Suprapubic skin (tissue), 4 donors: ENCODE data around the gene DYRK1B. TPM values are rescaled to one million over a fixed set of nuclear protein-coding genes. Genes with fewer than 3 reads are reported as not detected.

Experiments used
- DNase-seq, 2 donors: peaks; one replicate each; pipeline ENCODE4 v3.0.0-alpha.2; 2019; ENCODE audit warnings: low spot score in 2 of 2
- H3K27ac ChIP-seq: fragments of 200-600 bp; sonication (generic); one replicate; pipeline ENCODE4 v1.5.1; 2019
- H3K27me3 ChIP-seq: fragments of 200-600 bp; sonication (generic); one replicate; pipeline ENCODE4 v1.5.1; 2019
- H3K36me3 ChIP-seq: fragments of 200-600 bp; sonication (generic); one replicate; pipeline ENCODE4 v1.5.1; 2019
- H3K4me1 ChIP-seq: fragments of 200-600 bp; sonication (generic); one replicate; pipeline ENCODE4 v1.5.1; 2019
- H3K4me3 ChIP-seq: fragments of 200-600 bp; sonication (generic); one replicate; pipeline ENCODE4 v1.5.1; 2019; ENCODE audit warnings: mild to moderate bottlenecking
- H3K9me3 ChIP-seq: fragments of 200-600 bp; sonication (generic); one replicate; pipeline ENCODE4 v1.5.1; 2019
- CTCF ChIP-seq, 2 donors: fragments of 200-600 bp in 1 of 2; fragments of 450-650 bp in 1 of 2; sonication (generic) in 1 of 2; IDR thresholded peaks; one replicate each; pipeline ENCODE4 v1.5.1; 2016 to 2019; ENCODE audit warnings: antibody characterized with exemption in 2 of 2, mild to moderate bottlenecking in 1 of 2, moderate library complexity in 1 of 2
- EP300 ChIP-seq: sonication (generic); formaldehyde crosslinking; IDR thresholded peaks from one replicate; pipeline ENCODE4 v1.6.1; 2017; ENCODE audit warnings: antibody characterized with exemption
- POLR2A ChIP-seq, 2 donors: fragments of 450-650 bp; IDR thresholded peaks; one replicate each; pipeline ENCODE4 v1.6.1; 2017; ENCODE audit warnings: antibody characterized with exemption in 2 of 2, mild to moderate bottlenecking in 2 of 2, moderate library complexity in 2 of 2
- POLR2AphosphoS5 ChIP-seq, 3 donors: sonication (generic); formaldehyde crosslinking; IDR thresholded peaks; one replicate each; pipeline ENCODE4 v1.6.1; 2017; ENCODE audit warnings: antibody characterized with exemption in 3 of 3
- WGBS: methylation state at CpG from one replicate; pipeline ENCODE4 v1.1.5; 2018; 5-methylcytosine and 5-hydroxymethylcytosine counted together
- total RNA-seq, 4 donors: library from RNA; depleted of rRNA; stranded (reverse); fragments of >200 nt; gene quantifications; one replicate each; pipeline ENCODE4 v1.1.0, GENCODE V29; 2016

The DYRK1B gene
- total RNA-seq, 4 donors from 2014 or later = 17.9 to 31.7 (median 24.2) TPM

- H3K4me1 ChIP-seq = peaks cover 30% of the 10 kb centered on the region
- no peak for TF ChIP-seq CTCF (IDR thresholded peaks at IDR 0.05)
- no peak for TF ChIP-seq POLR2A (IDR thresholded peaks at IDR 0.05)
- TF ChIP-seq POLR2AphosphoS5 (IDR thresholded peaks at IDR 0.05) = no peak
- no peak for TF ChIP-seq EP300
- H3K27ac ChIP-seq = no peak overlapping the region
- H3K36me3 ChIP-seq = peaks cover 54% of the 10 kb centered on the region
- WGBS = 78% methylated on average over 4 of the region's 4 CpGs
- no peaks in the 10 kb centered on the region for H3K27me3 ChIP-seq
- H3K4me3 ChIP-seq = no peak overlapping the region
- DNase-seq = no peak
- H3K9me3 ChIP-seq = no peaks in the 10 kb centered on the region
Observed at GRCh38 chr19:39838569-39838968, 4.6 kb upstream of the DYRK1B start.

- H3K4me1 ChIP-seq = peaks cover 31% of the 10 kb centered on the region
- 94% methylated on average over 3 of the region's 3 CpGs for WGBS
- no peaks in the 10 kb centered on the region for H3K9me3 ChIP-seq
- H3K27me3 ChIP-seq = no peaks in the 10 kb centered on the region
- DNase-seq = no peak
- TF ChIP-seq POLR2AphosphoS5 (IDR thresholded peaks at IDR 0.05) (no peak), CTCF (IDR thresholded peaks at IDR 0.05) (no peak), POLR2A (IDR thresholded peaks at IDR 0.05) (no peak), EP300 (no peak)
- no peak overlapping the region for H3K4me3 ChIP-seq
- H3K27ac ChIP-seq = no peak overlapping the region
- peaks cover 54% of the 10 kb centered on the region for H3K36me3 ChIP-seq
Observed at GRCh38 chr19:39837978-39838377, 4.0 kb upstream of the DYRK1B start.

GRCh38 chr19:39834287-39834841, 402 bp upstream of the DYRK1B start:
- Histone ChIP-seq H3K9me3 (no peaks in the 10 kb centered on the region), H3K27me3 (no peaks in the 10 kb centered on the region), H3K4me1 (peaks cover 20% of the 10 kb centered on the region), H3K4me3 (peak overlapping the region; percentile 78), H3K36me3 (peaks cover 65% of the 10 kb centered on the region), H3K27ac (peak overlapping the region; percentile 87)
- WGBS = 48% methylated on average over 19 of the region's 19 CpGs
- TF ChIP-seq CTCF (IDR thresholded peaks at IDR 0.05) (no peak), POLR2A (IDR thresholded peaks at IDR 0.05) (no peak), EP300 (no peak), POLR2AphosphoS5 (IDR thresholded peaks at IDR 0.05) (no peak)
- no peak for DNase-seq

GRCh38 chr19:39833160-39833463, 850 bp downstream of the DYRK1B start:
- H3K4me1 ChIP-seq = peaks cover 20% of the 10 kb centered on the region
- H3K36me3 ChIP-seq = peaks cover 65% of the 10 kb centered on the region
- peak overlapping the region; percentile 78 for H3K4me3 ChIP-seq
- no peaks in the 10 kb centered on the region for H3K27me3 ChIP-seq
- 3% methylated on average over 22 of the region's 24 CpGs for WGBS
- DNase-seq = no peak
- no peak for TF ChIP-seq POLR2A (IDR thresholded peaks at IDR 0.05)
- no peak for TF ChIP-seq EP300
- no peak for TF ChIP-seq CTCF (IDR thresholded peaks at IDR 0.05)
- H3K9me3 ChIP-seq = no peaks in the 10 kb centered on the region
- peak overlapping the region; percentile 87 for H3K27ac ChIP-seq

- WGBS = 70% methylated on average over 5 of the region's 5 CpGs
- H3K27me3 ChIP-seq = no peaks in the 10 kb centered on the region
- no peak overlapping the region for H3K27ac ChIP-seq
- TF ChIP-seq CTCF (IDR thresholded peaks at IDR 0.05) (no peak), POLR2A (IDR thresholded peaks at IDR 0.05) (no peak), EP300 (no peak), POLR2AphosphoS5 (IDR thresholded peaks at IDR 0.05) (no peak)
- peak overlapping the region; percentile 78 for H3K4me3 ChIP-seq
- peaks cover 20% of the 10 kb centered on the region for H3K4me1 ChIP-seq
- H3K9me3 ChIP-seq = no peaks in the 10 kb centered on the region
- H3K36me3 ChIP-seq = peaks cover 65% of the 10 kb centered on the region
- DNase-seq = no peak
Observed at GRCh38 chr19:39832341-39833083, 1.4 kb downstream of the DYRK1B start.
